ENCODE measurements around the gene PCSK5. TPM values are rescaled to one million over a fixed set of nuclear protein-coding genes. Genes with fewer than 3 reads are reported as not detected.

PCSK5 gene
- total RNA-seq, 8 experiments from 2014 or later = 1.8 to 21.4 (median 4.9) TPM

DNA sequence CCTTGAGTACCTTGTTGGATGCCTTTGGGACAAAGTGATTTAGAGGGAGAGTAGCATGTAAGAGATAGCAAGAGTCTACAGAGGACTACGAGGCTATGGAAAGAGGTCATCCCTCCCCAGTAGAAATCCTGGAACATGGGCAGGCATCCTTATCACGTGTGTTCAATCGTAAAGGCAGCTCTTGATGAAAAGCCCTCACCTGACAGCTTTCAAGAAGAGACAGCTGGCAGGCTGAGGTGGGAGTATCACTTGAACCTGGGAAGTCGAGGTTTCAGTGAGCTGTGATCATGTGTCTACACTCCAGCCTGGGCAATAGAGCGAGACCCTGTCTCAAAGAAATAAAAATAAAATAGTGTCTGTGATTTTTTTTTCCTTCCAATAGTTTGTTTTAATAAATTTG lies 112.6 kb downstream of the PCSK5 start:
- WGBS, 10 experiments = 62 to 100% (median 92%) methylated on average over 1 to 5 of the region's 5 CpGs; no CpG with 5 or more reads in 1 of the 10 experiments
- ATAC-seq (replicated peaks in 6 of 8) = no peak
- Histone ChIP-seq H3K27ac (no peak overlapping the region), H3K4me1 (replicated peaks in 1 of 2) (peaks cover 0 to 12% of the 10 kb centered on the region in 2 donors), H3K4me3 (no peak overlapping the region)
- in situ Hi-C loops (cut with MboI; ENCODE audit: low pct_unique_long_range_greater_than_20kb in 2 of 9, low sequenced_read_pairs in 9 of 9, unreplicated experiment in 9 of 9) = no loop called here

DNA sequence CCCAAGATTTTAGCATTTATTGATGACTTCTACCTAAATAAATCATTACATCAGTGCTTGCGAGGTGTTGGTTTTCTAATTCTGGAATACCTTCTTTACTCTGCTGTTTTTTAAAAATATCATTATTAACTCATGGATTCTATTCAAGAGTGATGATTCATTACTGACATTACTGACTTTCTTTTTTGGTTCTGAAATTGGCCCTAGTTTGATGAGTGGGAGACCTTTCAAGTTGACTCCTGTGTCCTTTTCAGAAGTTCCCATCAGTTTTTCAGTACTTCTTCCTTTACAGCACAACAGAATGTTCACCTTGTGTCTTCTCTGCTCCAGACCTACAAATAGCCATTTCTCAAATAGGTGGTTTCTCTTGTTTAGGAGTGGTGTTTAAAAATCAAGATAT lies 114.1 kb downstream of the PCSK5 start:
- no peak overlapping the region for H3K27ac ChIP-seq
- 88 to 100% (median 100%) methylated on average over 1 of the region's 1 CpG; no CpG with 5 or more reads in 2 of the 10 experiments for WGBS, 10 experiments
- in situ Hi-C loops (cut with MboI; ENCODE audit: low pct_unique_long_range_greater_than_20kb in 2 of 9, low sequenced_read_pairs in 9 of 9, unreplicated experiment in 9 of 9) = no loop called here
- H3K4me1 ChIP-seq (replicated peaks in 1 of 2) = peaks cover 0 to 12% of the 10 kb centered on the region in 2 donors
- no peak overlapping the region for H3K4me3 ChIP-seq
- no peak for ATAC-seq (replicated peaks in 6 of 8)

- Histone ChIP-seq H3K4me3 (no peak overlapping the region), H3K4me1 (replicated peaks in 1 of 2) (no peaks in the 10 kb centered on the region), H3K27ac (no peak overlapping the region)
- 85 to 100% (median 100%) methylated on average over 1 to 3 of the region's 3 CpGs; no CpG with 5 or more reads in 1 of the 10 experiments for WGBS, 10 experiments
- no peak for ATAC-seq (replicated peaks in 6 of 8)
- in situ Hi-C loops (cut with MboI; ENCODE audit: low pct_unique_long_range_greater_than_20kb in 2 of 9, low sequenced_read_pairs in 9 of 9, unreplicated experiment in 9 of 9) = no loop called here
Measured at GRCh38 chr9:76007935-76008334, 117.5 kb downstream of the PCSK5 start.

GRCh38 chr9:76013809-76014208 lies 123.3 kb downstream of the PCSK5 start:
- no peak overlapping the region for H3K4me3 ChIP-seq
- in situ Hi-C loops (cut with MboI; ENCODE audit: low pct_unique_long_range_greater_than_20kb in 2 of 9, low sequenced_read_pairs in 9 of 9, unreplicated experiment in 9 of 9) = no loop called here
- no peak overlapping the region for H3K27ac ChIP-seq
- 44 to 100% (median 84%) methylated on average over 1 to 2 of the region's 2 CpGs; no CpG with 5 or more reads in 1 of the 10 experiments for WGBS, 10 experiments
- ATAC-seq (replicated peaks in 6 of 8) = no peak
- no peaks in the 10 kb centered on the region for H3K4me1 ChIP-seq (replicated peaks in 1 of 2)

- in situ Hi-C loops (cut with MboI; ENCODE audit: low pct_unique_long_range_greater_than_20kb in 2 of 9, low sequenced_read_pairs in 9 of 9, unreplicated experiment in 9 of 9) = no loop called here
- Histone ChIP-seq H3K27ac (no peak overlapping the region), H3K4me3 (no peak overlapping the region), H3K4me1 (replicated peaks in 1 of 2) (peaks cover 0 to 6% of the 10 kb centered on the region in 2 donors)
- WGBS, 10 experiments = 34 to 100% (median 93%) methylated on average over 1 to 12 of the region's 12 CpGs; no CpG with 5 or more reads in 2 of the 10 experiments
- ATAC-seq (replicated peaks in 6 of 8) = no peak
Measured at GRCh38 chr9:76018235-76018634, 127.8 kb downstream of the PCSK5 start.

GRCh38 chr9:76018761-76019160 lies 128.3 kb downstream of the PCSK5 start:
- H3K4me3 ChIP-seq = no peak overlapping the region
- H3K27ac ChIP-seq = no peak overlapping the region
- in situ Hi-C loops (cut with MboI; ENCODE audit: low pct_unique_long_range_greater_than_20kb in 2 of 9, low sequenced_read_pairs in 9 of 9, unreplicated experiment in 9 of 9) = no loop called here
- peaks cover 0 to 6% of the 10 kb centered on the region in 2 donors for H3K4me1 ChIP-seq (replicated peaks in 1 of 2)
- no peak for ATAC-seq (replicated peaks in 6 of 8)
- WGBS, 10 experiments = 86 to 100% (median 96%) methylated on average over 1 to 2 of the region's 2 CpGs; no CpG with 5 or more reads in 2 of the 10 experiments

DNA sequence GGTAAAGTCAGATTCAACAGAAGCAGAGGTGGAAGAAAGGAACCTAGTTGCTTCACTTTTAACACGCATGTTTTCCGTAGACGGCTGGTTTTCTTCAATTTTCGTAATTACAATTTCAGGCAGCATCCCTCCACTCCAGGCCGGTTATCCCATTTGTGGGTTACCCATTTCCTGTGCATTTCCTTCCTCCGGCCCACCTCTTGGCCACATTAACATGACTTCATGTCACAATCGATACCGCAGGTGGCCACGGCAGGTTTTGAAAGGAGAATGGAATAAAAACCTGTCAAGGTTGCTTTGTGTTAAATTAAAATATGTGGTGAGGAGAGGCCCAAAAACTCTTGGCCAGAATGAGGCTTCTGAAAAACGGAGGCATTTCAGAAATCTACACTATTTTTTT lies 130.2 kb downstream of the PCSK5 start:
- Histone ChIP-seq H3K27ac (no peak overlapping the region), H3K4me1 (replicated peaks in 1 of 2) (peaks cover 0 to 6% of the 10 kb centered on the region in 2 donors), H3K4me3 (no peak overlapping the region)
- 63 to 100% (median 88%) methylated on average over 2 to 7 of the region's 10 CpGs; no CpG with 5 or more reads in 1 of the 10 experiments for WGBS, 10 experiments
- in situ Hi-C loops (cut with MboI; ENCODE audit: low pct_unique_long_range_greater_than_20kb in 2 of 9, low sequenced_read_pairs in 9 of 9, unreplicated experiment in 9 of 9) = no loop called here
- ATAC-seq (replicated peaks in 6 of 8) = no peak

GRCh38 chr9:76022317-76022716 lies 131.8 kb downstream of the PCSK5 start:
- in situ Hi-C loops (cut with MboI; ENCODE audit: low pct_unique_long_range_greater_than_20kb in 2 of 9, low sequenced_read_pairs in 9 of 9, unreplicated experiment in 9 of 9) = no loop called here
- H3K4me1 ChIP-seq (replicated peaks in 1 of 2) = peaks cover 0 to 6% of the 10 kb centered on the region in 2 donors
- ATAC-seq (replicated peaks in 6 of 8) = peak in 1 of 8 experiments; percentile 34
- WGBS, 10 experiments = 5 to 100% (median 33%) methylated on average over 1 to 4 of the region's 5 CpGs
- no peak overlapping the region for H3K4me3 ChIP-seq
- no peak overlapping the region for H3K27ac ChIP-seq

DNA sequence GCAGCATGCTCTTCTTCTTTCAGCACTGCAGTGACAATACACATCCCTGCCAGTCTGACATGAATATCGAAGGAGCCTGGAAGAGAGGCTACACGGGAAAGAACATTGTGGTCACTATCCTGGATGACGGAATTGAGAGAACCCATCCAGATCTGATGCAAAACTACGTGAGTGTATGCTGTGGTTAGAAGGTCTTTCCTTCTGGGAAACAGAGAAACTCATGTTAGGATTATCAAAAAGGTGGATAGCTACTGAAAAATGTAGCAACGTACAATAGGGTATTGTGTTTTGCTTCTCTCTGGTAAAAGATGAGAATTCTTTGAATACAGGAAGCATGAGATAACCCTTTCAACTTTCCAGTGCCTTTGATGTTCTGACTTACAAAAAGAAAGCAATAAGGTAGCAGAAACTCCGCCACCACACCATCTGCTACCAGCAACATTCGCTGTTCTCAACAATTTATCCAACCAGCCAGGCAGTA lies 133.3 kb downstream of the PCSK5 start:
- no peak for ATAC-seq (replicated peaks in 6 of 8)
- 0 to 93% (median 67%) methylated on average over 1 to 7 of the region's 7 CpGs for WGBS, 10 experiments
- H3K4me1 ChIP-seq (replicated peaks in 1 of 2) = peaks cover 0 to 6% of the 10 kb centered on the region in 2 donors
- H3K4me3 ChIP-seq = no peak overlapping the region
- H3K27ac ChIP-seq = no peak overlapping the region
- in situ Hi-C loops (cut with MboI; ENCODE audit: low pct_unique_long_range_greater_than_20kb in 2 of 9, low sequenced_read_pairs in 9 of 9, unreplicated experiment in 9 of 9) = no loop called here

DNA sequence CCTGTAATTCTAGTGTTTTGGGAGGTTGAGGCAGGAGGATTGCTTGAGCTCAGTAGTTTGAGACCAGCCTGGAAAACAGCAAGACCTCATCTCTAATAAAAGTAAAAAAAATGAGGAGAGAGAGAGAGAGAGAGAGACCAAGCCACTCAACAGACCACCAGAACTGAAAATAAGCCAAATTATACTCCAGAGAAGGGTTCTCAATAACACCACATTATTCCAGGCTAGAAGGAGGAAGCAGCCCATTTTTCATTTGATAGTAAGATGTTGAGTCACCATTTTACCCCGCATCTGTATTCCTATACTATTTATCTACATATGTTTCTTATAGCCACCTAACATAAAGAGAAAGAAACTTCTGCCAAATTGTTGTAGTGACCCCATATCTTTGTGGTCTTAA lies 134.8 kb downstream of the PCSK5 start:
- in situ Hi-C loops (cut with MboI; ENCODE audit: low pct_unique_long_range_greater_than_20kb in 2 of 9, low sequenced_read_pairs in 9 of 9, unreplicated experiment in 9 of 9) = no loop called here
- no peak overlapping the region for H3K4me3 ChIP-seq
- ATAC-seq (replicated peaks in 6 of 8) = no peak
- no peak overlapping the region for H3K27ac ChIP-seq
- peaks cover 0 to 6% of the 10 kb centered on the region in 2 donors for H3K4me1 ChIP-seq (replicated peaks in 1 of 2)
- 50 to 100% (median 100%) methylated on average over 1 of the region's 1 CpG; no CpG with 5 or more reads in 3 of the 10 experiments for WGBS, 10 experiments

GRCh38 chr9:76026796-76027195 lies 136.3 kb downstream of the PCSK5 start:
- in situ Hi-C loops (cut with MboI; ENCODE audit: low pct_unique_long_range_greater_than_20kb in 2 of 9, low sequenced_read_pairs in 9 of 9, unreplicated experiment in 9 of 9) = no loop called here
- Histone ChIP-seq H3K27ac (no peak overlapping the region), H3K4me1 (replicated peaks in 1 of 2) (peaks cover 0 to 6% of the 10 kb centered on the region in 2 donors), H3K4me3 (no peak overlapping the region)
- WGBS, 10 experiments = 80 to 100% (median 100%) methylated on average over 1 to 6 of the region's 6 CpGs; no CpG with 5 or more reads in 2 of the 10 experiments
- no peak for ATAC-seq (replicated peaks in 6 of 8)

- H3K4me3 ChIP-seq = no peak overlapping the region
- peak in 3 of 8 experiments; percentile 25 to 57 (median 54) for ATAC-seq (replicated peaks in 6 of 8)
- H3K4me1 ChIP-seq (replicated peaks in 1 of 2) = peaks cover 0 to 4% of the 10 kb centered on the region in 2 donors
- in situ Hi-C loops (cut with MboI; ENCODE audit: low pct_unique_long_range_greater_than_20kb in 2 of 9, low sequenced_read_pairs in 9 of 9, unreplicated experiment in 9 of 9) = no loop called here
- WGBS, 10 experiments = 0 to 100% (median 89%) methylated on average over 1 to 5 of the region's 5 CpGs; no CpG with 5 or more reads in 1 of the 10 experiments
- no peak overlapping the region for H3K27ac ChIP-seq
Measured at GRCh38 chr9:76027416-76027815, 136.9 kb downstream of the PCSK5 start.

DNA sequence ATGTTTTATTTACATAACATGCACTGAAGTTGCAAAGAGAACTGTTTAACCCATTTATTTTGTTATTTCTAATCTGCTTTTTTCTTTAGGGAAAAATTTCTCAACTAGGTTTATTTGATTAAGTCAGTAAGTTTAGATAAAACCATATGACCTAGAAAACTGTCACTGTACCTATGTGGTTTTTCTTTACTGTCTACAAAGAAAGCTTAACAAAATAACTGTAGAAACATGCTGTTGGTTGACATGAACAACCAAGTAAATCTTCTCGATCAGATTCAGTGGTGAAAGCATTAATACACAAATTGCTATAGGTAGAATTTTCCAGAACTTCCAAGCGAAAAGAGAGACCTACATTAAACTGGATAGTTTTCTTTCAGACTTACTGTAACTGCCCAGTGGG lies 137.4 kb downstream of the PCSK5 start:
- Histone ChIP-seq H3K27ac (no peak overlapping the region), H3K4me1 (replicated peaks in 1 of 2) (no peaks in the 10 kb centered on the region), H3K4me3 (no peak overlapping the region)
- ATAC-seq (replicated peaks in 6 of 8) = no peak
- in situ Hi-C loops (cut with MboI; ENCODE audit: low pct_unique_long_range_greater_than_20kb in 2 of 9, low sequenced_read_pairs in 9 of 9, unreplicated experiment in 9 of 9) = no loop called here
- WGBS, 10 experiments = 75 to 93% (median 88%) methylated on average over 1 to 2 of the region's 2 CpGs; no CpG with 5 or more reads in 2 of the 10 experiments

Data from motor neuron (in vitro differentiated cells).